ENCODE data around the gene TRPC4.

- TF ChIP-seq POLR2A (IDR thresholded peaks at IDR 0.05) (no peak), EP300 (IDR thresholded peaks at IDR 0.05; ENCODE audit: low read depth) (no peak), CTCF (IDR thresholded peaks at IDR 0.05) (no peak)
These were observed 222.4 kb downstream of the TRPC4 start for GRCh38 chr13:37647031-37647650.

All from transverse colon (tissue), 3 donors.